Mucosa of descending colon (tissue), 3 donors: ENCODE data around the gene MED1. TPM values are rescaled to one million over a fixed set of nuclear protein-coding genes. Genes with fewer than 3 reads are reported as not detected.
A peak's percentile ranks its signal among the peaks of the same experiment; 100 is the strongest.

Source experiments
- ATAC-seq: fragments of 200-7000 bp; cut with Tn5 transposase; one replicate; pipeline ENCODE4 v1.9.1; 2020; ENCODE audit warnings: mild to moderate bottlenecking, moderate library complexity
- DNase-seq, 3 donors: peaks; one replicate each; pipeline ENCODE4 v3.0.0-alpha.2; 2020
- H3K36me3 ChIP-seq: fragments of 200-600 bp; one replicate; pipeline ENCODE4 v1.8.0; 2021; ENCODE audit warnings: low read depth, mild to moderate bottlenecking
- H3K4me1 ChIP-seq: fragments of 200-600 bp; one replicate; pipeline ENCODE4 v1.8.0; 2021; ENCODE audit warnings: low read depth, mild to moderate bottlenecking
- H3K4me3 ChIP-seq: fragments of 200-600 bp; one replicate; pipeline ENCODE4 v1.8.0; 2021; ENCODE audit warnings: mild to moderate bottlenecking
- H3K9me3 ChIP-seq: fragments of 200-600 bp; one replicate; pipeline ENCODE4 v1.8.0; 2021; ENCODE audit warnings: mild to moderate bottlenecking
- intact Hi-C, 2 donors: fragments of 100-400 bp; cut with DNase I in 1 of 2; cut with micrococcal nuclease in 1 of 2; formaldehyde crosslinking; loops; one replicate each; pipeline versions ENCODE4 v1.11.0 to v1.11.1; 2022; cut with DNase I, micrococcal nuclease
- total RNA-seq, 3 donors: library from RNA; stranded (reverse); fragmentation: NEBNext Ultra II Directional in 2 of 3; extraction: Animal tissue kit (Norgen Biotek cat#: 25700) in 2 of 3; gene quantifications; one replicate each; pipeline versions ENCODE4 v1.2.1 to v1.2.4, GENCODE V29; 2021 to 2023
- TF ChIP-seq, protein P1 (sequence below): fragments of 200-600 bp; IDR thresholded peaks from one replicate; pipeline ENCODE4 v1.8.0; 2022; ENCODE audit warnings: antibody characterized with exemption, mild to moderate bottlenecking
- donor health status: DM: no; HTN: no; CAD: no; lungs with moderate emphysema.
- donor health status: DM: no; HTN: no; CAD: no.
- donor health status: DM: no; HTN: yes; CAD: no.

MED1 gene
- total RNA-seq, 3 donors from 2014 or later, result 23.8 to 36.4 (median 27.6) TPM

DNA sequence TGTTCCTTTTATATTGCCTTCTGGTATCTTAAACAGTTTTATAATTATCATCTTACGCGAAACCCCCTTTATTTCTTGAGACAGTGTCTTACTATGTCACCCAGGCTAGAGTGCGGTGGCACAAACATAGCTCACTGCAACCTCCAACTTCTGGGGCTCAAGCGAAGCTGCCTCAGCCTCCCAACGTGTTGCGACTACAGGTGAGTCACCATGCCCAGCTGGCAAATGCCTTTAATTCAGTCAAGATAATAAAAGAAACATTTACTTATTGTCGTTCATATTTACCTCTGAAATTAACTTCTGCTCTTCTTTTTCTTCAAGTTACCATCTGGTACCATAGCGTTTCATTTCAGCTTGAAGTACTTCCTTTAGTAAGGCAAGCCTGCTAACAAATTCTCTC lies 93.6 kb downstream of the MED1 start:
- no peaks in the 10 kb centered on the region for H3K9me3 ChIP-seq
- peaks cover 8% of the 10 kb centered on the region for H3K4me1 ChIP-seq
- ATAC-seq (peak; percentile 38), DNase-seq (no peak)
- no peaks in the 10 kb centered on the region for H3K36me3 ChIP-seq
- TF ChIP-seq, protein P1, sequence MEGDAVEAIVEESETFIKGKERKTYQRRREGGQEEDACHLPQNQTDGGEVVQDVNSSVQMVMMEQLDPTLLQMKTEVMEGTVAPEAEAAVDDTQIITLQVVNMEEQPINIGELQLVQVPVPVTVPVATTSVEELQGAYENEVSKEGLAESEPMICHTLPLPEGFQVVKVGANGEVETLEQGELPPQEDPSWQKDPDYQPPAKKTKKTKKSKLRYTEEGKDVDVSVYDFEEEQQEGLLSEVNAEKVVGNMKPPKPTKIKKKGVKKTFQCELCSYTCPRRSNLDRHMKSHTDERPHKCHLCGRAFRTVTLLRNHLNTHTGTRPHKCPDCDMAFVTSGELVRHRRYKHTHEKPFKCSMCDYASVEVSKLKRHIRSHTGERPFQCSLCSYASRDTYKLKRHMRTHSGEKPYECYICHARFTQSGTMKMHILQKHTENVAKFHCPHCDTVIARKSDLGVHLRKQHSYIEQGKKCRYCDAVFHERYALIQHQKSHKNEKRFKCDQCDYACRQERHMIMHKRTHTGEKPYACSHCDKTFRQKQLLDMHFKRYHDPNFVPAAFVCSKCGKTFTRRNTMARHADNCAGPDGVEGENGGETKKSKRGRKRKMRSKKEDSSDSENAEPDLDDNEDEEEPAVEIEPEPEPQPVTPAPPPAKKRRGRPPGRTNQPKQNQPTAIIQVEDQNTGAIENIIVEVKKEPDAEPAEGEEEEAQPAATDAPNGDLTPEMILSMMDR, result no peak
- no peak overlapping the region for H3K4me3 ChIP-seq
- intact Hi-C loops, result no loop called here

Other genes with a start within 250 kb of the MED1 start
- gene STAC2, start 225.3 kb downstream of the MED1 start, total RNA-seq, result under 1 TPM in 2 of 3 donors, not detected in 1; 0.17 to 0.79 TPM
- 10 to 100 TPM; 16.6 to 29.2 (median 28.9) TPM for gene FBXL20, start 49.6 kb downstream of the MED1 start, total RNA-seq
- 10 to 100 TPM; 49.3 to 59.7 (median 58.4) TPM for gene CDK12, start 10.2 kb upstream of the MED1 start, total RNA-seq
- under 1 TPM in 1 of 3 donors, not detected in 2; 0.05 TPM for gene NEUROD2, start 156.7 kb upstream of the MED1 start, total RNA-seq
- 100 to 1,000 TPM; 108 to 362 (median 356) TPM for gene PPP1R1B, start 175.7 kb upstream of the MED1 start, total RNA-seq
- gene STARD3, start 185.9 kb upstream of the MED1 start, total RNA-seq, result 10 to 100 TPM; 36.1 to 58.8 (median 57.6) TPM
- gene TCAP, start 214.1 kb upstream of the MED1 start, total RNA-seq, result 1 to 10 TPM in 2 of 3 donors, under 1 TPM in 1; 0.96 to 3.4 (median 1.5) TPM
- 1 to 10 TPM in 2 of 3 donors, under 1 TPM in 1; 0.23 to 2.0 (median 1.5) TPM for gene PNMT, start 217.2 kb upstream of the MED1 start, total RNA-seq
- gene PGAP3, start 236.8 kb upstream of the MED1 start, total RNA-seq, result 10 to 100 TPM; 27.7 to 74.6 (median 47.9) TPM
- gene ERBB2, start 248.8 kb upstream of the MED1 start, total RNA-seq, result 100 to 1,000 TPM; 104 to 284 (median 161) TPM